ENCODE results near the gene TMEM79.
A peak's percentile ranks its signal among the peaks of the same experiment; 100 is the strongest.
"Not testable (repeated sequence)": the region's sequence is repeated elsewhere in the genome, so short reads cannot be mapped to it uniquely, and the experiment has no call there.

The TMEM79 gene

GRCh38 chr1:156316909-156317308 lies 32.8 kb downstream of the TMEM79 start:
- FAIRE-seq, result no peak

- peak; percentile 85 for FAIRE-seq
Measured at GRCh38 chr1:156319664-156320063, 35.5 kb downstream of the TMEM79 start.

GRCh38 chr1:156320560-156320959 lies 36.4 kb downstream of the TMEM79 start:
- FAIRE-seq, result no peak

GRCh38 chr1:156323179-156323578 lies 39.1 kb downstream of the TMEM79 start:
- not testable (repeated sequence) for FAIRE-seq

GRCh38 chr1:156336242-156336641 lies 52.1 kb downstream of the TMEM79 start:
- FAIRE-seq, result no peak

GRCh38 chr1:156337052-156337887 lies 53.1 kb downstream of the TMEM79 start:
- FAIRE-seq, result no peak

GRCh38 chr1:156337888-156338179 lies 53.7 kb downstream of the TMEM79 start:
- no peak for FAIRE-seq

GRCh38 chr1:156338180-156338976 lies 54.3 kb downstream of the TMEM79 start, which contains the start of the genes CCT3 and TSACC:
CCT3 (minus strand) TSS chr1:156338292; CDS start chr1:156338184, 108 bp downstream.
TSACC (plus strand) TSS chr1:156338526; CDS start chr1:156339758, 1,232 bp downstream.
- FAIRE-seq, result peak; percentile 98

Measured in TTC549 (cell line).